GM18951 (cell line): ENCODE results near the gene NAA38.
A peak's percentile ranks its signal among the peaks of the same experiment; 100 is the strongest.

Source experiments
- POLR2A ChIP-seq: IDR thresholded peaks from 4 replicates; pipeline ENCODE4 v1.6.1; 2011; ENCODE audit warnings: mild to moderate bottlenecking; ENCODE audit not compliant: insufficient read length, insufficient read depth; ENCODE audit errors: extremely low read depth
- in situ Hi-C: fragments of 300-500 bp; cut with MboI; formaldehyde crosslinking; loops from one replicate; pipeline ENCODE4 v1.12.0; 2022; ENCODE audit warnings: low sequenced_read_pairs, mixed read lengths, inconsistent platforms; ENCODE audit not compliant: unreplicated experiment

The NAA38 gene

GRCh38 chr17:7856811-7857712 is at the start of gene NAA38:
NAA38 (minus strand) TSS chr17:7857559; CDS start chr17:7857463, 96 bp downstream.
- in situ Hi-C loops, result no loop called here
- peak; percentile 77 for TF ChIP-seq POLR2A

GRCh38 chr17:7903154-7904103 is 46.1 kb upstream of the NAA38 start:
- in situ Hi-C loops, result no loop called here

GRCh38 chr17:7897773-7898172 is 40.4 kb upstream of the NAA38 start:
- in situ Hi-C loops, result no loop called here
- TF ChIP-seq POLR2A, result no peak

More at GRCh38 chr17:7903154-7904103, 46.1 kb upstream of the NAA38 start:
- no peak for TF ChIP-seq POLR2A

- in situ Hi-C loops, result no loop called here
- TF ChIP-seq POLR2A, result no peak
Measured at GRCh38 chr17:7897090-7897489, 39.7 kb upstream of the NAA38 start.

- TF ChIP-seq POLR2A, result no peak
- in situ Hi-C loops, result no loop called here
Measured at GRCh38 chr17:7894866-7895265, 37.5 kb upstream of the NAA38 start.

GRCh38 chr17:7894226-7894625 is 36.9 kb upstream of the NAA38 start:
- no peak for TF ChIP-seq POLR2A
- in situ Hi-C loops, result no loop called here

- TF ChIP-seq POLR2A, result no peak
- in situ Hi-C loops, result no loop called here
Measured at GRCh38 chr17:7893187-7893880, 36.0 kb upstream of the NAA38 start.

- in situ Hi-C loops, result no loop called here
- TF ChIP-seq POLR2A, result no peak
Measured at GRCh38 chr17:7889166-7889955, 32.0 kb upstream of the NAA38 start.

- in situ Hi-C loops, result no loop called here
- no peak for TF ChIP-seq POLR2A
Measured at GRCh38 chr17:7888184-7888920, 31.0 kb upstream of the NAA38 start, which contains the start of gene CHD3. CHD3 (plus strand) TSS chr17:7888789; CDS start chr17:7889001, 212 bp downstream.

GRCh38 chr17:7887482-7888183 is 30.3 kb upstream of the NAA38 start:
- TF ChIP-seq POLR2A, result peak; percentile 62
- in situ Hi-C loops, result no loop called here

GRCh38 chr17:7887038-7887481 is 29.7 kb upstream of the NAA38 start:
- TF ChIP-seq POLR2A, result no peak
- in situ Hi-C loops, result no loop called here
